Measurements from ENCODE around the gene GPX8.

DNA sequence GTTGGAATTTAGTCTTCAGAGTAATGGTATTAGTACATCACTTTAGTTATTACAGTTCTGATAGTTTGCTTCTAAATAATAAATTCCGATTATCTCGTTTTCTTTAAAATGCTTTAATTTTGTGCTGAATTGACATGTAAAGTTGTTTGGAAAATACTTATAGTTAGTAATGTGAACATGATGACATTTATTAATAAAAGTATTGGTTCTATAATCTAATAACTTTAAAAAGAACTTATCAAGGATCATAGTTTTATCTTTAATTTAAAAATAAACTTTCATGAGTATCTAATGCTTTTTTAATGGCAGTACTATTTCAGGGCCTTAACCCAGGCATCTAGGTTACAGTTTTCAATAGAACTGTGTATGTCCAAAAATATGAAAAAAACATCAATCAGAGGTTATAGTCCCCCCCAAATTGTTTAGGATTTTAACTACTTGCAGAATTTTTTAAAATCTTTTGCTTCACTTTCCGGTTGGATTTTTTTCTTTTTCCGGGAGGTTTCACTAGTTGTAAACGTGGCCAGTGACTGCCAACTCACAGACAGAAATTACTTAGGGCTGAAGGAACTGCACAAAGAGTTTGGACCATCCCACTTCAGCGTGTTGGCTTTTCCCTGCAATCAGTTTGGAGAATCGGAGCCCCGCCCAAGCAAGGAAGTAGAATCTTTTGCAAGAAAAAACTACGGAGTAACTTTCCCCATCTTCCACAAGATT is 680 bp downstream of the GPX8 start:
- TF ChIP-seq GLIS3 (CRISPR knock-in tag; IDR thresholded peaks at IDR 0.05) (no peak), CSDC2 (CRISPR knock-in tag; IDR thresholded peaks at IDR 0.05) (no peak), ZFP30 (CRISPR knock-in tag; IDR thresholded peaks at IDR 0.05) (no peak), RARB (CRISPR knock-in tag; IDR thresholded peaks at IDR 0.05) (no peak)
- TF ChIP-seq, protein P1, sequence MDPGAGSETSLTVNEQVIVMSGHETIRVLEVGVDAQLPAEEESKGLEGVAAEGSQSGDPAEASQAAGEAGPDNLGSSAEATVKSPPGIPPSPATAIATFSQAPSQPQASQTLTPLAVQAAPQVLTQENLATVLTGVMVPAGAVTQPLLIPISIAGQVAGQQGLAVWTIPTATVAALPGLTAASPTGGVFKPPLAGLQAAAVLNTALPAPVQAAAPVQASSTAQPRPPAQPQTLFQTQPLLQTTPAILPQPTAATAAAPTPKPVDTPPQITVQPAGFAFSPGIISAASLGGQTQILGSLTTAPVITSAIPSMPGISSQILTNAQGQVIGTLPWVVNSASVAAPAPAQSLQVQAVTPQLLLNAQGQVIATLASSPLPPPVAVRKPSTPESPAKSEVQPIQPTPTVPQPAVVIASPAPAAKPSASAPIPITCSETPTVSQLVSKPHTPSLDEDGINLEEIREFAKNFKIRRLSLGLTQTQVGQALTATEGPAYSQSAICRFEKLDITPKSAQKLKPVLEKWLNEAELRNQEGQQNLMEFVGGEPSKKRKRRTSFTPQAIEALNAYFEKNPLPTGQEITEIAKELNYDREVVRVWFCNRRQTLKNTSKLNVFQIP (CRISPR knock-in tag; IDR thresholded peaks at IDR 0.05; ENCODE audit: borderline replicate concordance, low read depth), result no peak
- TF ChIP-seq, protein P2, sequence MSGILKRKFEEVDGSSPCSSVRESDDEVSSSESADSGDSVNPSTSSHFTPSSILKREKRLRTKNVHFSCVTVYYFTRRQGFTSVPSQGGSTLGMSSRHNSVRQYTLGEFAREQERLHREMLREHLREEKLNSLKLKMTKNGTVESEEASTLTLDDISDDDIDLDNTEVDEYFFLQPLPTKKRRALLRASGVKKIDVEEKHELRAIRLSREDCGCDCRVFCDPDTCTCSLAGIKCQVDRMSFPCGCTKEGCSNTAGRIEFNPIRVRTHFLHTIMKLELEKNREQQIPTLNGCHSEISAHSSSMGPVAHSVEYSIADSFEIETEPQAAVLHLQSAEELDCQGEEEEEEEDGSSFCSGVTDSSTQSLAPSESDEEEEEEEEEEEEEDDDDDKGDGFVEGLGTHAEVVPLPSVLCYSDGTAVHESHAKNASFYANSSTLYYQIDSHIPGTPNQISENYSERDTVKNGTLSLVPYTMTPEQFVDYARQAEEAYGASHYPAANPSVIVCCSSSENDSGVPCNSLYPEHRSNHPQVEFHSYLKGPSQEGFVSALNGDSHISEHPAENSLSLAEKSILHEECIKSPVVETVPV (CRISPR knock-in tag; IDR thresholded peaks at IDR 0.05), result no peak
